Spleen (tissue), 11 donors: ENCODE data around the gene ABCC2. TPM values are rescaled to one million over a fixed set of nuclear protein-coding genes. Genes with fewer than 3 reads are reported as not detected.

Experiments used
- DNase-seq: peaks from one replicate; pipeline ENCODE4 v3.0.0-alpha.2; 2020
- H3K27ac ChIP-seq, 8 donors: fragments of 200-600 bp; sonication (generic) in 7 of 8; 1 replicate in 4 of 8; 2 replicates in 4 of 8; pipeline versions ENCODE4 v1.5.0 to v1.8.0; 2016 to 2021; ENCODE audit warnings: inconsistent platforms in 4 of 8, mild to moderate bottlenecking in 4 of 8, moderate library complexity in 1 of 8
- H3K27me3 ChIP-seq, 7 donors: fragments of 200-600 bp; sonication (generic) in 6 of 7; replicated peaks in 1 of 7; 1 replicate in 4 of 7; 2 replicates in 3 of 7; pipeline versions ENCODE4 v1.5.0 to v1.8.0; 2016 to 2021; ENCODE audit warnings: inconsistent platforms in 3 of 7, mild to moderate bottlenecking in 1 of 7
- H3K36me3 ChIP-seq, 6 donors: fragments of 200-600 bp; sonication (generic) in 5 of 6; 1 replicate in 4 of 6; 2 replicates in 2 of 6; pipeline versions ENCODE4 v1.5.0 to v1.8.0; 2016 to 2021; ENCODE audit warnings: inconsistent platforms in 2 of 6
- H3K4me1 ChIP-seq, 6 donors: fragments of 200-600 bp; sonication (generic) in 5 of 6; 1 replicate in 3 of 6; 2 replicates in 3 of 6; pipeline versions ENCODE4 v1.5.0 to v1.8.0; 2016 to 2021; ENCODE audit warnings: inconsistent platforms in 3 of 6
- H3K4me3 ChIP-seq, 8 donors: fragments of 200-600 bp; sonication (generic) in 7 of 8; 1 replicate in 4 of 8; 2 replicates in 4 of 8; pipeline versions ENCODE4 v1.5.0 to v1.8.0; 2016 to 2021; ENCODE audit warnings: inconsistent platforms in 4 of 8, mild to moderate bottlenecking in 4 of 8, moderate library complexity in 2 of 8
- H3K9me3 ChIP-seq, 8 donors: fragments of 200-600 bp; sonication (generic) in 7 of 8; 1 replicate in 4 of 8; 2 replicates in 4 of 8; pipeline versions ENCODE4 v1.5.0 to v1.8.0; 2016 to 2021; ENCODE audit warnings: inconsistent platforms in 4 of 8
- POLR2A ChIP-seq, 3 donors: fragments of 450-650 bp; IDR thresholded peaks; one replicate each; pipeline ENCODE4 v1.5.1; 2017; ENCODE audit warnings: antibody characterized with exemption in 3 of 3, mild to moderate bottlenecking in 1 of 3
- POLR2AphosphoS5 ChIP-seq, 3 donors: sonication (generic); formaldehyde crosslinking; IDR thresholded peaks; one replicate each; pipeline ENCODE4 v1.5.1; 2017; ENCODE audit warnings: antibody characterized with exemption in 3 of 3
- WGBS, 5 donors: extraction: QIAGEN DNeasy Blood & Tissue Kit in 3 of 5; methylation state at CpG; one replicate each; pipeline versions ENCODE4 v1.1.5 to v1.1.7; 2013 to 2018; 5-methylcytosine and 5-hydroxymethylcytosine counted together
- intact Hi-C: fragments of 100-400 bp; cut with DNase I; formaldehyde crosslinking; loops from one replicate; pipeline ENCODE4 v1.15.0; 2023; ENCODE audit warnings: low total_unique reads
- polyA plus RNA-seq, 3 donors: library from polyadenylated mRNA; stranded (reverse); fragments of 200-250 nt; gene quantifications; one replicate each; pipeline ENCODE4 v1.2.1, GENCODE V29; 2013
- total RNA-seq, 7 donors: library from RNA; depleted of rRNA in 3 of 7; stranded (reverse); fragments of >200 nt in 3 of 7; fragmentation: NEBNext Ultra II Directional in 4 of 7; extraction: Animal tissue kit (Norgen Biotek cat#: 25700) in 4 of 7; gene quantifications; one replicate each; pipeline versions ENCODE4 v1.1.0 to v1.2.1, GENCODE V29; 2016 to 2021
- TF ChIP-seq, protein P1 (sequence below), 11 experiments: fragments of 200-600 bp in 7 of 11; fragments of 450-650 bp in 4 of 11; sonication (generic) in 4 of 11; IDR thresholded peaks in 8 of 11; conservative IDR thresholded peaks in 3 of 11; 1 replicate in 7 of 11; 2 replicates in 4 of 11; pipeline versions ENCODE4 v1.4.0 to v1.8.0; 2016 to 2021; ENCODE audit warnings: antibody characterized with exemption in 11 of 11, inconsistent platforms in 4 of 11, mild to moderate bottlenecking in 1 of 11
- donor health status: healthy with polysubstance abuse.
- donor health status: DM: no; HTN: no; CAD: no; lungs with moderate emphysema.
- donor health status: DM: no; HTN: no; CAD: no.
- donor health status: Bipolar disorder and iron deficiency.
- donor health status: healthy.
- donor health status: DM: no; HTN: no; CAD: no.
- donor health status: DM: yes; HTN: yes; CAD: no.

The ABCC2 gene
- total and polyA plus RNA-seq, 10 donors: 1.0 to 4.9 (median 2.7) TPM

- intact Hi-C loops: no loop called here
- 88 to 92% (median 88%) methylated on average over 4 of the region's 4 CpGs for WGBS, 5 donors
- no peak for TF ChIP-seq POLR2AphosphoS5 (IDR thresholded peaks at IDR 0.05)
- no peak for TF ChIP-seq POLR2A (IDR thresholded peaks at IDR 0.05)
- TF ChIP-seq, protein P1, sequence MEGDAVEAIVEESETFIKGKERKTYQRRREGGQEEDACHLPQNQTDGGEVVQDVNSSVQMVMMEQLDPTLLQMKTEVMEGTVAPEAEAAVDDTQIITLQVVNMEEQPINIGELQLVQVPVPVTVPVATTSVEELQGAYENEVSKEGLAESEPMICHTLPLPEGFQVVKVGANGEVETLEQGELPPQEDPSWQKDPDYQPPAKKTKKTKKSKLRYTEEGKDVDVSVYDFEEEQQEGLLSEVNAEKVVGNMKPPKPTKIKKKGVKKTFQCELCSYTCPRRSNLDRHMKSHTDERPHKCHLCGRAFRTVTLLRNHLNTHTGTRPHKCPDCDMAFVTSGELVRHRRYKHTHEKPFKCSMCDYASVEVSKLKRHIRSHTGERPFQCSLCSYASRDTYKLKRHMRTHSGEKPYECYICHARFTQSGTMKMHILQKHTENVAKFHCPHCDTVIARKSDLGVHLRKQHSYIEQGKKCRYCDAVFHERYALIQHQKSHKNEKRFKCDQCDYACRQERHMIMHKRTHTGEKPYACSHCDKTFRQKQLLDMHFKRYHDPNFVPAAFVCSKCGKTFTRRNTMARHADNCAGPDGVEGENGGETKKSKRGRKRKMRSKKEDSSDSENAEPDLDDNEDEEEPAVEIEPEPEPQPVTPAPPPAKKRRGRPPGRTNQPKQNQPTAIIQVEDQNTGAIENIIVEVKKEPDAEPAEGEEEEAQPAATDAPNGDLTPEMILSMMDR (IDR thresholded peaks at IDR 0.05 in 8 of 11, conservative IDR thresholded peaks at IDR 0.05 in 3 of 11): no peak
- H3K36me3 ChIP-seq: no peaks in the 10 kb centered on the region
- H3K27ac ChIP-seq: no peak overlapping the region
- no peaks in the 10 kb centered on the region for H3K27me3 ChIP-seq
- H3K4me1 ChIP-seq: no peaks in the 10 kb centered on the region
- no peaks in the 10 kb centered on the region for H3K9me3 ChIP-seq
- no peak for DNase-seq
- no peak overlapping the region for H3K4me3 ChIP-seq
Measured at GRCh38 chr10:99770408-99771045, 11.9 kb upstream of the ABCC2 start.

DNA sequence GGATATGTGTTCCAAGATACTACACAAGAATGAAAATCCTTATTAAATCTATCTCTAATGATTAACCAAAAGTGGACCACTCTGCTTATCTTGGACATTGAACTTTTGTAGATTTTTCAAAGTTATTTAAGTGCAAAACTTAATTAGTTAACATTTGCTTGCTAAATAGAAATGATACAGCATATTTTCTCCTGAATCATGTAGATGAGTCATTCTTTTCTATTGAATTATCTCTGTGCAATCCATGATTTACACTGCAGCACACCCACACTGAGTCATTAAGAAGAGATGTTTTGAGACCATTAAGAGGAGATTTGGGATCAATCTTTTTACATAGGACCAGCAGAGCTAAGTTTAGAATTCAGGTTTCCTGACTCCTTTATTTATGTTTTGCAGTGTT lies 6.6 kb upstream of the ABCC2 start:
- DNase-seq: no peak
- TF ChIP-seq POLR2AphosphoS5 (IDR thresholded peaks at IDR 0.05) (no peak), POLR2A (IDR thresholded peaks at IDR 0.05) (no peak)
- TF ChIP-seq, protein P1 (IDR thresholded peaks at IDR 0.05 in 8 of 11, conservative IDR thresholded peaks at IDR 0.05 in 3 of 11): no peak
- H3K27me3 ChIP-seq: no peaks in the 10 kb centered on the region
- H3K9me3 ChIP-seq: no peaks in the 10 kb centered on the region
- no peaks in the 10 kb centered on the region for H3K36me3 ChIP-seq
- no peak overlapping the region for H3K27ac ChIP-seq
- H3K4me3 ChIP-seq: no peak overlapping the region
- intact Hi-C loops: no loop called here
- H3K4me1 ChIP-seq: peaks cover 0 to 49% (median 7%) of the 10 kb centered on the region in 6 donors

GRCh38 chr10:99777918-99778714 lies 4.3 kb upstream of the ABCC2 start:
- intact Hi-C loops: no loop called here
- H3K4me3 ChIP-seq: no peak overlapping the region
- H3K27me3 ChIP-seq: no peaks in the 10 kb centered on the region
- H3K9me3 ChIP-seq: no peaks in the 10 kb centered on the region
- peak overlapping the region in 5 of 8 donors; percentile 78 to 86 (median 85) for H3K27ac ChIP-seq
- no peak for DNase-seq
- H3K36me3 ChIP-seq: no peaks in the 10 kb centered on the region
- peaks cover 0 to 55% (median 12%) of the 10 kb centered on the region in 6 donors for H3K4me1 ChIP-seq
- WGBS, 5 donors: 92 to 100% (median 95%) methylated on average over 1 of the region's 1 CpG
- TF ChIP-seq, protein P1 (IDR thresholded peaks at IDR 0.05 in 8 of 11, conservative IDR thresholded peaks at IDR 0.05 in 3 of 11): no peak
- TF ChIP-seq POLR2AphosphoS5 (IDR thresholded peaks at IDR 0.05) (no peak), POLR2A (IDR thresholded peaks at IDR 0.05) (no peak)

- intact Hi-C loops: no loop called here
- Histone ChIP-seq H3K27ac (peak overlapping the region; percentile 23 to 86 (median 81)), H3K27me3 (no peaks in the 10 kb centered on the region), H3K4me3 (peak overlapping the region in 1 of 8 donors; percentile 8), H3K9me3 (no peaks in the 10 kb centered on the region), H3K36me3 (no peaks in the 10 kb centered on the region), H3K4me1 (peaks cover 0 to 55% (median 12%) of the 10 kb centered on the region in 6 donors)
- WGBS, 5 donors: 16 to 39% (median 29%) methylated on average over 3 to 4 of the region's 4 CpGs
- DNase-seq: no peak
- TF ChIP-seq, protein P1 (IDR thresholded peaks at IDR 0.05 in 8 of 11, conservative IDR thresholded peaks at IDR 0.05 in 3 of 11): no peak
Measured at GRCh38 chr10:99779335-99779734, 3.1 kb upstream of the ABCC2 start.
